ENCODE data around the gene TXK. TPM values are rescaled to one million over a fixed set of nuclear protein-coding genes. Genes with fewer than 3 reads are reported as not detected.

The TXK gene
- total and polyA plus RNA-seq, 2 experiments from 2014 or later: 0.76 to 1.5 TPM

DNA sequence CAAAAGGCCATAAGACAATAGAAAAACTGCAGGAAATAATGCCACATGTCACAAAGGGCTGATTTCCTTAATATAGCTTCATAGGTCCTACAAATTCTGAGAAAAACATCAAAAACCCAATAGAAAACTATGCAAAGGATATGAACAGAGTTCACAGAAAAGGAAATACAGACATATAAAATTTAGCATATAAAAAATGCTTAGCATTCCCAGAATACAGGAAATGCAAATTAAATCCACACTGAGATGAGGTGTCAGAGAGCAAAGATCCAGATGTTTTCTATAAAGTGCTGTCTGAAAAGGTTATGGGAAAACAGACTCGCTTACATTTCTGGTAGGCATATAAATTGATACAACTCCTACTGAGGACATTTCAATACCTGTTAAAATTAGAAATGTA is 33.8 kb downstream of the TXK start:
- no peak for DNase-seq (ENCODE audit: low spot score)
- H3K27ac ChIP-seq: no peak overlapping the region
- H3K79me2 ChIP-seq: no peaks in the 10 kb centered on the region
- H3K4me2 ChIP-seq: no peak overlapping the region
- no peak overlapping the region for H3K4me3 ChIP-seq
- H3K36me3 ChIP-seq (replicated peaks; ENCODE audit: insufficient read depth, low read depth): no peaks in the 10 kb centered on the region
- no peaks in the 10 kb centered on the region for H4K20me1 ChIP-seq (ENCODE audit: insufficient read depth, poor library complexity, severe bottlenecking)
- no peak overlapping the region for H2AFZ ChIP-seq
- 65% methylated on average over 1 of the region's 1 CpG for WGBS (ENCODE audit: low lambda C conversion rate, missing lambda C conversion rate)
- TF ChIP-seq, protein P1, sequence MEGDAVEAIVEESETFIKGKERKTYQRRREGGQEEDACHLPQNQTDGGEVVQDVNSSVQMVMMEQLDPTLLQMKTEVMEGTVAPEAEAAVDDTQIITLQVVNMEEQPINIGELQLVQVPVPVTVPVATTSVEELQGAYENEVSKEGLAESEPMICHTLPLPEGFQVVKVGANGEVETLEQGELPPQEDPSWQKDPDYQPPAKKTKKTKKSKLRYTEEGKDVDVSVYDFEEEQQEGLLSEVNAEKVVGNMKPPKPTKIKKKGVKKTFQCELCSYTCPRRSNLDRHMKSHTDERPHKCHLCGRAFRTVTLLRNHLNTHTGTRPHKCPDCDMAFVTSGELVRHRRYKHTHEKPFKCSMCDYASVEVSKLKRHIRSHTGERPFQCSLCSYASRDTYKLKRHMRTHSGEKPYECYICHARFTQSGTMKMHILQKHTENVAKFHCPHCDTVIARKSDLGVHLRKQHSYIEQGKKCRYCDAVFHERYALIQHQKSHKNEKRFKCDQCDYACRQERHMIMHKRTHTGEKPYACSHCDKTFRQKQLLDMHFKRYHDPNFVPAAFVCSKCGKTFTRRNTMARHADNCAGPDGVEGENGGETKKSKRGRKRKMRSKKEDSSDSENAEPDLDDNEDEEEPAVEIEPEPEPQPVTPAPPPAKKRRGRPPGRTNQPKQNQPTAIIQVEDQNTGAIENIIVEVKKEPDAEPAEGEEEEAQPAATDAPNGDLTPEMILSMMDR (IDR thresholded peaks at IDR 0.05; ENCODE audit: poor library complexity): no peak
- TF ChIP-seq EZH2 (IDR thresholded peaks at IDR 0.05; ENCODE audit: borderline replicate concordance) (no peak), EZH2phosphoT487 (IDR thresholded peaks at IDR 0.05; ENCODE audit: low read depth, severe bottlenecking, unreplicated experiment) (no peak)
- no peaks in the 10 kb centered on the region for H3K9me3 ChIP-seq (ENCODE audit: low read depth)
- no peaks in the 10 kb centered on the region for H3K9me2 ChIP-seq (replicated peaks; ENCODE audit: insufficient read depth)
- no peaks in the 10 kb centered on the region for H3K27me3 ChIP-seq
- H3K4me1 ChIP-seq (ENCODE audit: insufficient read depth): no peaks in the 10 kb centered on the region

DNA sequence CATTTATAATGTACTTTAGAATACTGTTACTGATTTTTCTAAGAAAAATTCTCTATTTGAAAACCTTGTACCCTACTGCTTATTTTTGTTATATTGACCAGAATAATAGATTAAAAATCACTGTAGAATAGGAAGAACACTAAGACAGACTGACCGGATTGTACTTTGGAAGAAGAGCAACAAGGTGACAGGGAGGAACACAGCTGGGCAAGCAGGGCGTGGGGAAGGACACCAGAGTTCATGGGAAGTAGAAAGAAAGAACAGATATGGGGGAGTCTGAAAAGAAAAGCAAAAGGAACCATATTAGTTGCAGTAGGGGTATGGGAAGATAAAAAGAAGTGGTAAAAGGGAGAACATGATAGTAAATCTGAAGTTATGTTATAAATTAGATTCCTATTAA is 38.6 kb downstream of the TXK start:
- TF ChIP-seq, protein P1 (IDR thresholded peaks at IDR 0.05; ENCODE audit: poor library complexity): no peak
- TF ChIP-seq EZH2 (IDR thresholded peaks at IDR 0.05; ENCODE audit: borderline replicate concordance) (no peak), EZH2phosphoT487 (IDR thresholded peaks at IDR 0.05; ENCODE audit: low read depth, severe bottlenecking, unreplicated experiment) (no peak)
- DNase-seq (ENCODE audit: low spot score): no peak

DNA sequence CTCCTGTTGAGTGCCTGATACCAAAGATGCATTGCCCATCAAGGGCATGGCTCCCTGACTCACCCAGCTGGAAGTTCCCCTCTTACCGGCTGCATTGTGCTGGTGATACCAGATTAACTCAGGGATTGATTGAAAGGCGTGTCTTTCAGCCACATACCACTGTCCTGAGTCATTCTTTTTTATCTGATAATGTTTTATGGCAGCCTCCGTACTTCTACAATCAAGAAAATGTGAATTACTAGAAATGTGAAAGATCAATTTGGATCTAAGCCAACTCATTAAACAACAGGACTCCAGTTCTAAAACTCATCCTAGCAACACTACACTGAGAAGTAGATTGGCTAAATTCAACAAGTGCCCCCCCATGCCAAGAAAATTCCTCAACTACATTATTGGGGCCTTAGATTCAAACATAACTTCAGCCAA is 40.0 kb downstream of the TXK start:
- H3K36me3 ChIP-seq (replicated peaks; ENCODE audit: insufficient read depth, low read depth): no peaks in the 10 kb centered on the region
- 43% methylated on average over 3 of the region's 3 CpGs for whole genome bisulfite sequencing (ENCODE audit: low lambda C conversion rate, missing lambda C conversion rate)
- no peak overlapping the region for H3K4me3 ChIP-seq
- peak overlapping the region; percentile 21 for H3K27ac ChIP-seq
- no peaks in the 10 kb centered on the region for H4K20me1 ChIP-seq (ENCODE audit: insufficient read depth, poor library complexity, severe bottlenecking)
- H3K4me1 ChIP-seq (ENCODE audit: insufficient read depth): no peaks in the 10 kb centered on the region
- H3K4me2 ChIP-seq: no peak overlapping the region
- DNase-seq (ENCODE audit: low spot score): peak; percentile 50
- no peak overlapping the region for H2AFZ ChIP-seq
- no peaks in the 10 kb centered on the region for H3K27me3 ChIP-seq
- no peaks in the 10 kb centered on the region for H3K9me2 ChIP-seq (replicated peaks; ENCODE audit: insufficient read depth)
- H3K9me3 ChIP-seq (ENCODE audit: low read depth): no peaks in the 10 kb centered on the region
- no peaks in the 10 kb centered on the region for H3K79me2 ChIP-seq
- TF ChIP-seq EZH2 (IDR thresholded peaks at IDR 0.05; ENCODE audit: borderline replicate concordance) (no peak), EZH2phosphoT487 (IDR thresholded peaks at IDR 0.05; ENCODE audit: low read depth, severe bottlenecking, unreplicated experiment) (no peak)
- TF ChIP-seq, protein P1 (IDR thresholded peaks at IDR 0.05; ENCODE audit: poor library complexity): no peak

More for the DNA sequence above, 38.6 kb downstream of the TXK start:
- Histone ChIP-seq H4K20me1 (ENCODE audit: insufficient read depth, poor library complexity, severe bottlenecking) (no peaks in the 10 kb centered on the region), H3K27ac (no peak overlapping the region), H3K4me3 (no peak overlapping the region), H3K9me3 (ENCODE audit: low read depth) (no peaks in the 10 kb centered on the region), H3K27me3 (no peaks in the 10 kb centered on the region), H3K4me1 (ENCODE audit: insufficient read depth) (no peaks in the 10 kb centered on the region), H3K36me3 (replicated peaks; ENCODE audit: insufficient read depth, low read depth) (no peaks in the 10 kb centered on the region), H3K9me2 (replicated peaks; ENCODE audit: insufficient read depth) (no peaks in the 10 kb centered on the region), H2AFZ (no peak overlapping the region), H3K4me2 (no peak overlapping the region), H3K79me2 (no peaks in the 10 kb centered on the region)
- 77% methylated on average over 2 of the region's 2 CpGs for WGBS (ENCODE audit: low lambda C conversion rate, missing lambda C conversion rate)

DNA sequence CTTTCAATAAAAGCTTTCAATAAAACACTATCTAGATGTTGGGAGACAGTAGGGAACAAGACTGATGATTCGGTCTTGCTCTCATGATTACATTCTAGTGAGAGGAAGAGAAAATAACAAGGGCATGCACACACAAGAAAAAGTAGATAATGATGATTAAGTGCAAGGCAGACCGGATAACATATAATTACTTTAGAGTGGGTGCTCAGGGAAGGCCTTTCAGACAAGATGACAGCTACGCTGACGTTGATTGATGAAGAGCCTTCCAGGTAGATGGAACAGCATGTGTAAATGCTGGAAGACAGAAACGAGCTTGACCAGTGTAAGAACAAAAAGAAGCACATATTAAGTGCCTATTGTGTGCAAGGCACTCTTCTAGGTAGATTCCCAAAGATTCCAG is 43.4 kb downstream of the TXK start:
- Histone ChIP-seq H3K4me1 (ENCODE audit: insufficient read depth) (no peaks in the 10 kb centered on the region), H3K27me3 (no peaks in the 10 kb centered on the region), H3K27ac (no peak overlapping the region), H3K79me2 (no peaks in the 10 kb centered on the region), H4K20me1 (ENCODE audit: insufficient read depth, poor library complexity, severe bottlenecking) (no peaks in the 10 kb centered on the region), H3K4me2 (no peak overlapping the region), H3K4me3 (no peak overlapping the region), H3K9me2 (replicated peaks; ENCODE audit: insufficient read depth) (no peaks in the 10 kb centered on the region), H3K36me3 (replicated peaks; ENCODE audit: insufficient read depth, low read depth) (no peaks in the 10 kb centered on the region), H3K9me3 (ENCODE audit: low read depth) (no peaks in the 10 kb centered on the region), H2AFZ (no peak overlapping the region)
- 69% methylated on average over 5 of the region's 5 CpGs for WGBS (ENCODE audit: low lambda C conversion rate, missing lambda C conversion rate)
- TF ChIP-seq, protein P1 (IDR thresholded peaks at IDR 0.05; ENCODE audit: poor library complexity): no peak
- TF ChIP-seq EZH2phosphoT487 (IDR thresholded peaks at IDR 0.05; ENCODE audit: low read depth, severe bottlenecking, unreplicated experiment): no peak
- no peak for TF ChIP-seq EZH2 (IDR thresholded peaks at IDR 0.05; ENCODE audit: borderline replicate concordance)
- no peak for DNase-seq (ENCODE audit: low spot score)

Measured in hepatocyte (in vitro differentiated cells).